Measurements from ENCODE around the gene RUSC2. TPM values are rescaled to one million over a fixed set of nuclear protein-coding genes. Genes with fewer than 3 reads are reported as not detected.
"Not testable (repeated sequence)": the region's sequence is repeated elsewhere in the genome, so short reads cannot be mapped to it uniquely, and the experiment has no call there.

Gene RUSC2
- total and polyA plus RNA-seq, 9 donors = 33.7 to 72.4 (median 57.8) TPM

- peaks cover 45% of the 10 kb centered on the region for H3K4me1 ChIP-seq (ENCODE audit: control insufficient read depth, insufficient read depth, low read length)
- WGBS (ENCODE audit: insufficient coverage) = no CpG with 5 or more reads among the region's 1 CpG
- H3K27ac ChIP-seq (ENCODE audit: low read length) = peak overlapping the region; percentile 78
- no peaks in the 10 kb centered on the region for H3K36me3 ChIP-seq (ENCODE audit: control insufficient read depth, insufficient read depth, low read length)
- H3K27me3 ChIP-seq (ENCODE audit: control insufficient read depth, insufficient read depth, low read length) = no peaks in the 10 kb centered on the region
- H3K4me3 ChIP-seq (ENCODE audit: low read length) = peak overlapping the region; percentile 54
- peak; percentile 74 for DNase-seq
- H3K9me3 ChIP-seq (replicated peaks; ENCODE audit: control insufficient read depth, low read depth, low read length) = no peaks in the 10 kb centered on the region
Measured at GRCh38 chr9:35520364-35520710, 30.4 kb downstream of the RUSC2 start.

DNA sequence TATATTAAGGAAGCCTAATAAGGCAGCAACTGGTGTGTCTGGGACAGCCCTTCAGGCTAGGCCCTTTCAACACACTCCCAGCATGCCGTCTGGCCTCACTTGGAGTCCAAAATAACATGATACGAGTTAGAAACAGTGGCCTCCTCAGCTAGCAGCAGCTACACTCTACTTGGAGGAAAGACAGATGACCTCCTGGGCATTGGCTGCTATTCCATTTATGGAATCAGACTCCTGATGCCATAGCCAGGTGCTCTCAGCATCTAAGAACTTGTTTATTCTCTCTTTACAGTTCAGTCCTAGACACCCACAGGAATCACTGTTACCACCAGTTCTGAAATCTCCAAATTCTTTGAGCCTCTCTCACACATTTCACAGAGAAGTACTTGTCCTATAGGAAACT, 31.8 kb downstream of the RUSC2 start:
- peaks cover 40% of the 10 kb centered on the region for H3K4me1 ChIP-seq (ENCODE audit: control insufficient read depth, insufficient read depth, low read length)
- no peaks in the 10 kb centered on the region for H3K36me3 ChIP-seq (ENCODE audit: control insufficient read depth, insufficient read depth, low read length)
- H3K27ac ChIP-seq (ENCODE audit: low read length) = peak overlapping the region; percentile 78
- WGBS (ENCODE audit: insufficient coverage) = 30% methylated on average over 2 of the region's 2 CpGs
- peak overlapping the region; percentile 54 for H3K4me3 ChIP-seq (ENCODE audit: low read length)
- H3K27me3 ChIP-seq (ENCODE audit: control insufficient read depth, insufficient read depth, low read length) = no peaks in the 10 kb centered on the region
- DNase-seq = peak; percentile 69
- H3K9me3 ChIP-seq (replicated peaks; ENCODE audit: control insufficient read depth, low read depth, low read length) = no peaks in the 10 kb centered on the region

GRCh38 chr9:35522187-35522586, 32.3 kb downstream of the RUSC2 start:
- Histone ChIP-seq H3K27me3 (ENCODE audit: control insufficient read depth, insufficient read depth, low read length) (no peaks in the 10 kb centered on the region), H3K9me3 (replicated peaks; ENCODE audit: control insufficient read depth, low read depth, low read length) (no peaks in the 10 kb centered on the region), H3K36me3 (ENCODE audit: control insufficient read depth, insufficient read depth, low read length) (no peaks in the 10 kb centered on the region), H3K4me3 (ENCODE audit: low read length) (peak overlapping the region; percentile 54), H3K27ac (ENCODE audit: low read length) (peak overlapping the region; percentile 78), H3K4me1 (ENCODE audit: control insufficient read depth, insufficient read depth, low read length) (peaks cover 36% of the 10 kb centered on the region)
- no peak for DNase-seq

DNA sequence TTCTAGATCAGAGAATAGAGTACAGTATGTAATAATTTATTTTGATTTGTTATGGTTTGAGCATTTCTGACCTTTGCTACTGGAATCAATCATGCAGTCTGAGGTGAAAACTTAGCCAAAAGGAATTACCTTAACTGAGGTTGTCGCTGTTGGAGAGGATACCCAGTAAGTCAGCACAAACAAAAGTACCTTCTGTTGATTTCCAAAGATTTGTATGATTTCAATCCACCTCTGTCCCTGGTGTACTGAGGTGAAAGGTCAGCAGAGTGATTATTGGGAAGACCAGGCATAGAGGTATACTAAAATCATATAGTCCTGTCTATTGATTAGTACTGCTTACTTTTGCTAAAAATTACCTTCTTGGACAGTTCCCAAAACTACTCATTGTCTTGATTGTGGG, 32.8 kb downstream of the RUSC2 start:
- DNase-seq = no peak
- H3K27me3 ChIP-seq (ENCODE audit: control insufficient read depth, insufficient read depth, low read length) = no peaks in the 10 kb centered on the region
- H3K4me1 ChIP-seq (ENCODE audit: control insufficient read depth, insufficient read depth, low read length) = peaks cover 31% of the 10 kb centered on the region
- WGBS (ENCODE audit: insufficient coverage) = no CpG with 5 or more reads among the region's 1 CpG
- no peak overlapping the region for H3K27ac ChIP-seq (ENCODE audit: low read length)
- H3K4me3 ChIP-seq (ENCODE audit: low read length) = peak overlapping the region; percentile 54
- no peaks in the 10 kb centered on the region for H3K36me3 ChIP-seq (ENCODE audit: control insufficient read depth, insufficient read depth, low read length)
- H3K9me3 ChIP-seq (replicated peaks; ENCODE audit: control insufficient read depth, low read depth, low read length) = no peaks in the 10 kb centered on the region

DNA sequence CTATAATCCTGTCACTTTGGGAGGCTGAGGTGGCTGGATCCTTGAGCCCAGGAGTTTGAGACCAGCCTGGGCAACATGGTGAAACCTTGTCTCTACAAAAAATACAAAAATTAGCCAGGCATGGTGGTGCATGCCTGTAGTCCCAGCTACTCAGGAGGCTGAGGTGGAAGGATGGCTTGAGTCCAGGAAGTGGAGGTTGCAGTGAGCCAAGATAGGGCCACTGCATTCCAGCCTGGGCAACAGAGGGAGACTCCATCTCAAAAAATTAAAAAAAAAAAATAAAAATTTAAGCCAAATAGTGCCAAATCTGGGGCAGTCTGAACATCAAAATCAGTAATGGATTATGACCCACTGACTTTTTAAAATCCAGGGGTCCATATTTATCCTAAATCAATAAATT, 33.6 kb downstream of the RUSC2 start:
- not testable (repeated sequence) for H3K4me3 ChIP-seq (ENCODE audit: low read length); H3K27ac ChIP-seq (ENCODE audit: low read length); H3K27me3 ChIP-seq (ENCODE audit: control insufficient read depth, insufficient read depth, low read length); H3K9me3 ChIP-seq (replicated peaks; ENCODE audit: control insufficient read depth, low read depth, low read length); H3K36me3 ChIP-seq (ENCODE audit: control insufficient read depth, insufficient read depth, low read length); DNase-seq
- peaks cover 23% of the 10 kb centered on the region for H3K4me1 ChIP-seq (ENCODE audit: control insufficient read depth, insufficient read depth, low read length)

GRCh38 chr9:35526087-35526801, 36.3 kb downstream of the RUSC2 start:
- Histone ChIP-seq H3K4me1 (ENCODE audit: control insufficient read depth, insufficient read depth, low read length) (peaks cover 2% of the 10 kb centered on the region), H3K4me3 (ENCODE audit: low read length) (no peak overlapping the region), H3K9me3 (replicated peaks; ENCODE audit: control insufficient read depth, low read depth, low read length) (no peaks in the 10 kb centered on the region), H3K27ac (ENCODE audit: low read length) (no peak overlapping the region), H3K36me3 (ENCODE audit: control insufficient read depth, insufficient read depth, low read length) (no peaks in the 10 kb centered on the region), H3K27me3 (ENCODE audit: control insufficient read depth, insufficient read depth, low read length) (no peaks in the 10 kb centered on the region)
- WGBS (ENCODE audit: insufficient coverage) = no CpG with 5 or more reads among the region's 1 CpG
- no peak for DNase-seq

DNA sequence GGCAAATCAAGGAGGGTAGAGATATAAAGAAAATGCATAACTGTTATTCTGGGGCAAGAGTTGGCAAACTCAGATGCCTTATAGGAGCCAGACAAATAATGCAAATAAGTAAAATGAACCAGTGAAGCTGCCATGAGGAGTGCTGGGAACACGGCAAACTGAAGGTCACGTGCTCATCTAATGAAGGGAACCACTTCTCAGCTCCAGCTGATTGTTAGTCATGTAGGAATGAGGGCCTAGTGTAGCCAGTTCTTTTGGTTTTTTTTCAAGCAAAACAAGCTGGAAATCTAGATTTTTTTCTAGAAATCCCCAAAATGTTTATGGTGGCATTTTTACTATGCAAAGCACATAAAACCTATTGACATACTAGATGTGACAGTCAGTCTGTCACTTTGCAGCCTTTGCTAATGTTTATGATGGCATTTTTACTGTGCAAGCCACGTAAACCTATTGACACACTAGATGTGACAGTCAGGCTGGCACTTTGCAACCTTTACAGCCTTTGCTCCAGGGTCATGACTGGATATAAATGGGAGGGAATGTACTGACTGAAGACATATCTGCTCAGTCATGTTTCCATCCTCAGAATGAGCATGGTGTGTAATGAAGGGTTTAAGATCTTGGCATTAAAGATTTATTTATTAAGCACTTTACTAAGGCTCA, 39.4 kb downstream of the RUSC2 start:
- H3K27me3 ChIP-seq (ENCODE audit: control insufficient read depth, insufficient read depth, low read length) = no peaks in the 10 kb centered on the region
- H3K27ac ChIP-seq (ENCODE audit: low read length) = no peak overlapping the region
- H3K4me3 ChIP-seq (ENCODE audit: low read length) = no peak overlapping the region
- WGBS (ENCODE audit: insufficient coverage) = 80% methylated on average over 2 of the region's 3 CpGs
- peaks cover 2% of the 10 kb centered on the region for H3K4me1 ChIP-seq (ENCODE audit: control insufficient read depth, insufficient read depth, low read length)
- H3K9me3 ChIP-seq (replicated peaks; ENCODE audit: control insufficient read depth, low read depth, low read length) = no peaks in the 10 kb centered on the region
- DNase-seq = no peak
- no peaks in the 10 kb centered on the region for H3K36me3 ChIP-seq (ENCODE audit: control insufficient read depth, insufficient read depth, low read length)

DNA sequence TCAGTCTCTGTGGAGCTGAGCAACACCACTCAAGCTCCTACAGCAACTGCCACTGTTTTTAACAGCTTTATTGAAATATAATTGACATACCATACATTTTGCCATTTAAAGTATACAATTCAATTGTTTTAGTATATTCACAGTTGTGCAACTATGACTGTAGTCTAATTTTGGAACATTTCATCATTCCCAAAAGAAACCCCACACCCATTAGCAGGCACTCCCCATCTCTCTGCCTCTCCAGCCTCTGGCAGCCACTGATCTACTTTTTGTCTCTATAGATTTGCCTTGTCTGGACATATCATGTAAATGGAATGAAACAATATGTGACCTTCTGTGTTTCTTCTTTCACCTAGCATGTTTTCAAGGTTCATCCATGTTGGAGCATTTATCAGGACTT, 43.5 kb downstream of the RUSC2 start:
- Histone ChIP-seq H3K4me3 (ENCODE audit: low read length) (no peak overlapping the region), H3K27ac (ENCODE audit: low read length) (no peak overlapping the region), H3K36me3 (ENCODE audit: control insufficient read depth, insufficient read depth, low read length) (peaks cover 5% of the 10 kb centered on the region), H3K4me1 (ENCODE audit: control insufficient read depth, insufficient read depth, low read length) (peaks cover 15% of the 10 kb centered on the region), H3K27me3 (ENCODE audit: control insufficient read depth, insufficient read depth, low read length) (no peaks in the 10 kb centered on the region), H3K9me3 (replicated peaks; ENCODE audit: control insufficient read depth, low read depth, low read length) (no peaks in the 10 kb centered on the region)
- DNase-seq = peak; percentile 65

GRCh38 chr9:35534921-35535320, 45.0 kb downstream of the RUSC2 start:
- not testable (repeated sequence) for H3K4me3 ChIP-seq (ENCODE audit: low read length); H3K27me3 ChIP-seq (ENCODE audit: control insufficient read depth, insufficient read depth, low read length); H3K27ac ChIP-seq (ENCODE audit: low read length); H3K9me3 ChIP-seq (replicated peaks; ENCODE audit: control insufficient read depth, low read depth, low read length); DNase-seq
- Histone ChIP-seq H3K4me1 (ENCODE audit: control insufficient read depth, insufficient read depth, low read length) (peaks cover 28% of the 10 kb centered on the region), H3K36me3 (ENCODE audit: control insufficient read depth, insufficient read depth, low read length) (peaks cover 10% of the 10 kb centered on the region)
- 100% methylated on average over 1 of the region's 3 CpGs for WGBS (ENCODE audit: insufficient coverage)

- no peak overlapping the region for H3K4me3 ChIP-seq (ENCODE audit: low read length)
- no CpG with 5 or more reads among the region's 3 CpGs for WGBS (ENCODE audit: insufficient coverage)
- peak overlapping the region; percentile 97 for H3K27ac ChIP-seq (ENCODE audit: low read length)
- H3K36me3 ChIP-seq (ENCODE audit: control insufficient read depth, insufficient read depth, low read length) = peaks cover 17% of the 10 kb centered on the region
- H3K27me3 ChIP-seq (ENCODE audit: control insufficient read depth, insufficient read depth, low read length) = no peaks in the 10 kb centered on the region
- H3K9me3 ChIP-seq (replicated peaks; ENCODE audit: control insufficient read depth, low read depth, low read length) = no peaks in the 10 kb centered on the region
- peak; percentile 79 for DNase-seq
- peaks cover 36% of the 10 kb centered on the region for H3K4me1 ChIP-seq (ENCODE audit: control insufficient read depth, insufficient read depth, low read length)
Measured at GRCh38 chr9:35537913-35538312, 48.0 kb downstream of the RUSC2 start.

Data from muscle of leg (tissue), 11 donors.